GM21786 (cell line): Measurements from ENCODE around the gene RPAP3.
A peak's percentile ranks its signal among the peaks of the same experiment; 100 is the strongest.

ENCODE experiments used
- ATAC-seq: cut with Tn5 transposase; IDR thresholded peaks from one replicate; pipeline ENCODE4 v1.9.1; 2021; ENCODE audit not compliant: unreplicated experiment

Gene RPAP3

GRCh38 chr12:47721431-47721973 lies 15.7 kb upstream of the RPAP3 start:
- ATAC-seq = no peak

GRCh38 chr12:47718531-47718930 lies 12.7 kb upstream of the RPAP3 start:
- ATAC-seq = no peak

- no peak for ATAC-seq
Observed at GRCh38 chr12:47717443-47718193, 11.8 kb upstream of the RPAP3 start.

- no peak for ATAC-seq
Observed at GRCh38 chr12:47717046-47717442, 11.2 kb upstream of the RPAP3 start.

- ATAC-seq = no peak
Observed at GRCh38 chr12:47715877-47716548, 10.2 kb upstream of the RPAP3 start.

- peak; percentile 76 for ATAC-seq
Observed at GRCh38 chr12:47715393-47715876, 9.6 kb upstream of the RPAP3 start.

GRCh38 chr12:47714826-47715386 lies 9.1 kb upstream of the RPAP3 start:
- no peak for ATAC-seq

- no peak for ATAC-seq
Observed at GRCh38 chr12:47712171-47712570, 6.3 kb upstream of the RPAP3 start.

- ATAC-seq = no peak
Observed at GRCh38 chr12:47711448-47711847, 5.6 kb upstream of the RPAP3 start.

- ATAC-seq = no peak
Observed at GRCh38 chr12:47710278-47710677, 4.4 kb upstream of the RPAP3 start.

- no peak for ATAC-seq
Observed at GRCh38 chr12:47709671-47710070, 3.8 kb upstream of the RPAP3 start.

GRCh38 chr12:47709237-47709636 lies 3.4 kb upstream of the RPAP3 start:
- no peak for ATAC-seq

GRCh38 chr12:47707905-47708543 lies 2.2 kb upstream of the RPAP3 start:
- ATAC-seq = no peak

GRCh38 chr12:47707355-47707754 lies 1.5 kb upstream of the RPAP3 start:
- ATAC-seq = no peak

GRCh38 chr12:47705229-47705565 lies 633 bp downstream of the RPAP3 start:
- no peak for ATAC-seq

GRCh38 chr12:47704719-47705118 lies 1.1 kb downstream of the RPAP3 start:
- no peak for ATAC-seq

- no peak for ATAC-seq
Observed at GRCh38 chr12:47700263-47700662, 5.6 kb downstream of the RPAP3 start.

- ATAC-seq = no peak
Observed at GRCh38 chr12:47698631-47699030, 7.2 kb downstream of the RPAP3 start.

GRCh38 chr12:47698055-47698454 lies 7.8 kb downstream of the RPAP3 start:
- ATAC-seq = no peak

- no peak for ATAC-seq
Observed at GRCh38 chr12:47689215-47689614, 16.6 kb downstream of the RPAP3 start.

GRCh38 chr12:47687636-47688035 lies 18.2 kb downstream of the RPAP3 start:
- no peak for ATAC-seq
